Body of pancreas (tissue), 4 donors: ENCODE results near the gene NUP62.
"Not testable (repeated sequence)": the region's sequence is repeated elsewhere in the genome, so short reads cannot be mapped to it uniquely, and the experiment has no call there.

Experiments used
- POLR2A ChIP-seq, 3 donors: fragments of 450-650 bp; IDR thresholded peaks; one replicate each; pipeline ENCODE4 v1.6.1; 2016; ENCODE audit warnings: antibody characterized with exemption in 3 of 3, mild to moderate bottlenecking in 2 of 3
- TF ChIP-seq, protein P1 (sequence below), 7 experiments: fragments of 450-650 bp in 4 of 7; fragments of 200-600 bp in 3 of 7; sonication (generic) in 3 of 7; IDR thresholded peaks; one replicate each; pipeline ENCODE4 v1.5.1; 2016 to 2019; ENCODE audit warnings: antibody characterized with exemption in 7 of 7

- TF ChIP-seq, protein P1, sequence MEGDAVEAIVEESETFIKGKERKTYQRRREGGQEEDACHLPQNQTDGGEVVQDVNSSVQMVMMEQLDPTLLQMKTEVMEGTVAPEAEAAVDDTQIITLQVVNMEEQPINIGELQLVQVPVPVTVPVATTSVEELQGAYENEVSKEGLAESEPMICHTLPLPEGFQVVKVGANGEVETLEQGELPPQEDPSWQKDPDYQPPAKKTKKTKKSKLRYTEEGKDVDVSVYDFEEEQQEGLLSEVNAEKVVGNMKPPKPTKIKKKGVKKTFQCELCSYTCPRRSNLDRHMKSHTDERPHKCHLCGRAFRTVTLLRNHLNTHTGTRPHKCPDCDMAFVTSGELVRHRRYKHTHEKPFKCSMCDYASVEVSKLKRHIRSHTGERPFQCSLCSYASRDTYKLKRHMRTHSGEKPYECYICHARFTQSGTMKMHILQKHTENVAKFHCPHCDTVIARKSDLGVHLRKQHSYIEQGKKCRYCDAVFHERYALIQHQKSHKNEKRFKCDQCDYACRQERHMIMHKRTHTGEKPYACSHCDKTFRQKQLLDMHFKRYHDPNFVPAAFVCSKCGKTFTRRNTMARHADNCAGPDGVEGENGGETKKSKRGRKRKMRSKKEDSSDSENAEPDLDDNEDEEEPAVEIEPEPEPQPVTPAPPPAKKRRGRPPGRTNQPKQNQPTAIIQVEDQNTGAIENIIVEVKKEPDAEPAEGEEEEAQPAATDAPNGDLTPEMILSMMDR (IDR thresholded peaks at IDR 0.05), result not testable (repeated sequence)
- TF ChIP-seq POLR2A (IDR thresholded peaks at IDR 0.05), result not testable (repeated sequence)
Measured at GRCh38 chr19:49960980-49961379, 31.7 kb upstream of the NUP62 start, which contains the start of gene SIGLEC11.
